ENCODE results near the gene GLIS2.

DNA sequence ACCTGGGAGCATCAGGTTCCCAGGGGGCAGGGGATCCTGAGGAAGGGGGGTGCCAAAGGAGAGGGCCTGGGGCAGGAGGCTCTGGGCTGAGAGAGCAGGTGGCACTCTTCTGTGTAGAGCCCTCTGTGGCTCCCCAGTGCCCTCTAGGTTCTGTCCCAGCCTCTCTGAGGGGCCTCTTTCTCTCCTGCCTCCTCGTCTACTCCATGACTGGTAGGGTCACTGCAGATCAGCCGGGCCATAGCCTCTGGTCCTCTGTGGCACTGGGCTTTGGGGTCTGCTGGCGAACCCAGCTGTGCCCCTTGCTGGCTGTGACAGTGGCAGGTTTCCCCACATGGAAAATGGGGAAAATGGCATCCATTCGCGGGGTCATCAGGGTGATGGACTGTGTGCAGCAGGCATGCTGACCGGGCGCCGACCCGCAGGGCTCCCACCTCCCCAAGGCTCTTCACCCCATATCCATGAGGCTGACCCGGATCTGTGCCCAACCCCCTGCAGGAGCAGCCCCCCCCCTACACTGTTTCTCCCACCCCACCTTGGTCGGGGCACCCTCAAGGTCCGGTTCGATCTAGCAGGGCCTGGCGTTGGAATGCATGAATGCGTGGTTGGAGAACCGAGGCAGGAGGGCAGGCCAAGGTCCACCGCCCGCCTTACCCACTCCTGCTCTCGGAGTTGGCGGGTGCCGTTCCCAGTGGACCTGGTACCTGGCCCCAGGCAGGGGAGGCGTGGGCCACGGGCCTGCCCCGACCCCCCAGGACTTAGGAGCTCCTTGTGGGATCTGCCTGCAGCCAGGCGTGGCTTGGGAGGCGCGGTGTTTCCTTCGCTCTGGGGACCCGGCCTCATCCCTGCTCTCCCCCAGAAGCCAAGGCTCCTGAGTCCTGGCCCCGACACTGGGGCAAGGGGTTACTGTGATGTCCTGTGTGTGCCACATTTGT lies 6.5 kb downstream of the GLIS2 start:
- TF ChIP-seq, protein P1, sequence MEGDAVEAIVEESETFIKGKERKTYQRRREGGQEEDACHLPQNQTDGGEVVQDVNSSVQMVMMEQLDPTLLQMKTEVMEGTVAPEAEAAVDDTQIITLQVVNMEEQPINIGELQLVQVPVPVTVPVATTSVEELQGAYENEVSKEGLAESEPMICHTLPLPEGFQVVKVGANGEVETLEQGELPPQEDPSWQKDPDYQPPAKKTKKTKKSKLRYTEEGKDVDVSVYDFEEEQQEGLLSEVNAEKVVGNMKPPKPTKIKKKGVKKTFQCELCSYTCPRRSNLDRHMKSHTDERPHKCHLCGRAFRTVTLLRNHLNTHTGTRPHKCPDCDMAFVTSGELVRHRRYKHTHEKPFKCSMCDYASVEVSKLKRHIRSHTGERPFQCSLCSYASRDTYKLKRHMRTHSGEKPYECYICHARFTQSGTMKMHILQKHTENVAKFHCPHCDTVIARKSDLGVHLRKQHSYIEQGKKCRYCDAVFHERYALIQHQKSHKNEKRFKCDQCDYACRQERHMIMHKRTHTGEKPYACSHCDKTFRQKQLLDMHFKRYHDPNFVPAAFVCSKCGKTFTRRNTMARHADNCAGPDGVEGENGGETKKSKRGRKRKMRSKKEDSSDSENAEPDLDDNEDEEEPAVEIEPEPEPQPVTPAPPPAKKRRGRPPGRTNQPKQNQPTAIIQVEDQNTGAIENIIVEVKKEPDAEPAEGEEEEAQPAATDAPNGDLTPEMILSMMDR (IDR thresholded peaks at IDR 0.05; ENCODE audit: low read depth, low read length, missing input control), result no peak
- TF ChIP-seq, protein P2, sequence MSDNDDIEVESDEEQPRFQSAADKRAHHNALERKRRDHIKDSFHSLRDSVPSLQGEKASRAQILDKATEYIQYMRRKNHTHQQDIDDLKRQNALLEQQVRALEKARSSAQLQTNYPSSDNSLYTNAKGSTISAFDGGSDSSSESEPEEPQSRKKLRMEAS (IDR thresholded peaks at IDR 0.05), result no peak
- TF ChIP-seq TAF1 (conservative IDR thresholded peaks at IDR 0.05) (no peak), RAD21 (IDR thresholded peaks at IDR 0.05) (no peak), YY1 (IDR thresholded peaks at IDR 0.05) (no peak), SP1 (IDR thresholded peaks at IDR 0.05) (no peak), JUND (IDR thresholded peaks at IDR 0.05) (no peak), NR2F2 (IDR thresholded peaks at IDR 0.05) (no peak), GABPA (IDR thresholded peaks at IDR 0.05 in 1 of 2, conservative IDR thresholded peaks at IDR 0.05 in 1 of 2) (no peak), FOXA1 (IDR thresholded peaks at IDR 0.05) (no peak)
- TF ChIP-seq, protein P3, sequence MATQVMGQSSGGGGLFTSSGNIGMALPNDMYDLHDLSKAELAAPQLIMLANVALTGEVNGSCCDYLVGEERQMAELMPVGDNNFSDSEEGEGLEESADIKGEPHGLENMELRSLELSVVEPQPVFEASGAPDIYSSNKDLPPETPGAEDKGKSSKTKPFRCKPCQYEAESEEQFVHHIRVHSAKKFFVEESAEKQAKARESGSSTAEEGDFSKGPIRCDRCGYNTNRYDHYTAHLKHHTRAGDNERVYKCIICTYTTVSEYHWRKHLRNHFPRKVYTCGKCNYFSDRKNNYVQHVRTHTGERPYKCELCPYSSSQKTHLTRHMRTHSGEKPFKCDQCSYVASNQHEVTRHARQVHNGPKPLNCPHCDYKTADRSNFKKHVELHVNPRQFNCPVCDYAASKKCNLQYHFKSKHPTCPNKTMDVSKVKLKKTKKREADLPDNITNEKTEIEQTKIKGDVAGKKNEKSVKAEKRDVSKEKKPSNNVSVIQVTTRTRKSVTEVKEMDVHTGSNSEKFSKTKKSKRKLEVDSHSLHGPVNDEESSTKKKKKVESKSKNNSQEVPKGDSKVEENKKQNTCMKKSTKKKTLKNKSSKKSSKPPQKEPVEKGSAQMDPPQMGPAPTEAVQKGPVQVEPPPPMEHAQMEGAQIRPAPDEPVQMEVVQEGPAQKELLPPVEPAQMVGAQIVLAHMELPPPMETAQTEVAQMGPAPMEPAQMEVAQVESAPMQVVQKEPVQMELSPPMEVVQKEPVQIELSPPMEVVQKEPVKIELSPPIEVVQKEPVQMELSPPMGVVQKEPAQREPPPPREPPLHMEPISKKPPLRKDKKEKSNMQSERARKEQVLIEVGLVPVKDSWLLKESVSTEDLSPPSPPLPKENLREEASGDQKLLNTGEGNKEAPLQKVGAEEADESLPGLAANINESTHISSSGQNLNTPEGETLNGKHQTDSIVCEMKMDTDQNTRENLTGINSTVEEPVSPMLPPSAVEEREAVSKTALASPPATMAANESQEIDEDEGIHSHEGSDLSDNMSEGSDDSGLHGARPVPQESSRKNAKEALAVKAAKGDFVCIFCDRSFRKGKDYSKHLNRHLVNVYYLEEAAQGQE (IDR thresholded peaks at IDR 0.05), result no peak

Measured in liver (tissue), 3 donors.